Kidney tubule cell (primary cell): Measurements from ENCODE around the gene C9orf78.

Experiments used
- DNase-seq: peaks from one replicate; pipeline ENCODE4 v3.0.0-alpha.2; 2018; ENCODE audit warnings: low spot score

C9orf78 gene

GRCh38 chr9:129835128-129835859 lies at the start of gene C9orf78, which contains the start of gene USP20:
Gene C9orf78, minus strand, starts transcription at chr9:129835275. Its CDS starts 54 bp downstream, at chr9:129835221.
Gene USP20, plus strand, starts transcription at chr9:129835458. Its CDS starts 17,098 bp downstream, at chr9:129852556.
- peak; percentile 95 for DNase-seq

- DNase-seq, result peak; percentile 90
Observed at GRCh38 chr9:129884220-129885017, 49.3 kb upstream of the C9orf78 start.

- no peak for DNase-seq
Observed at GRCh38 chr9:129881547-129882324, 46.7 kb upstream of the C9orf78 start.

GRCh38 chr9:129880654-129881546 lies 45.8 kb upstream of the C9orf78 start:
- no peak for DNase-seq

- DNase-seq, result no peak
Observed at GRCh38 chr9:129879991-129880653, 45.0 kb upstream of the C9orf78 start.

- no peak for DNase-seq
Observed at GRCh38 chr9:129879103-129879699, 44.1 kb upstream of the C9orf78 start.

- no peak for DNase-seq
Observed at GRCh38 chr9:129878291-129878690, 43.2 kb upstream of the C9orf78 start.

- DNase-seq, result no peak
Observed at GRCh38 chr9:129876815-129877214, 41.7 kb upstream of the C9orf78 start.

- DNase-seq, result no peak
Observed at GRCh38 chr9:129875687-129876395, 40.8 kb upstream of the C9orf78 start.

- no peak for DNase-seq
Observed at GRCh38 chr9:129875181-129875611, 40.1 kb upstream of the C9orf78 start.

GRCh38 chr9:129874261-129875101 lies 39.4 kb upstream of the C9orf78 start:
- DNase-seq, result no peak

- DNase-seq, result no peak
Observed at GRCh38 chr9:129873563-129874190, 38.6 kb upstream of the C9orf78 start.

- DNase-seq, result no peak
Observed at GRCh38 chr9:129871046-129871445, 36.0 kb upstream of the C9orf78 start.

- no peak for DNase-seq
Observed at GRCh38 chr9:129869585-129870501, 34.8 kb upstream of the C9orf78 start.

GRCh38 chr9:129868872-129869486 lies 33.9 kb upstream of the C9orf78 start:
- peak; percentile 29 for DNase-seq

GRCh38 chr9:129868023-129868871 lies 33.2 kb upstream of the C9orf78 start:
- no peak for DNase-seq
